Stomach (tissue), 4 donors: ENCODE results near the gene PCNX3.

ENCODE experiments used
- POLR2A ChIP-seq, 4 donors: fragments of 450-650 bp; IDR thresholded peaks; one replicate each; pipeline ENCODE4 v1.6.1; 2016; ENCODE audit warnings: antibody characterized with exemption in 4 of 4, control low read depth in 2 of 4, mild to moderate bottlenecking in 1 of 4, moderate library complexity in 1 of 4
- POLR2AphosphoS5 ChIP-seq, 3 donors: sonication (generic); formaldehyde crosslinking; IDR thresholded peaks; one replicate each; pipeline ENCODE4 v1.6.1; 2016; ENCODE audit warnings: antibody characterized with exemption in 3 of 3
- TF ChIP-seq, protein P1 (sequence below), 7 experiments: fragments of 450-650 bp in 4 of 7; fragments of 200-600 bp in 3 of 7; sonication (generic) in 3 of 7; IDR thresholded peaks; one replicate each; pipeline ENCODE4 v1.5.1; 2016 to 2019; ENCODE audit warnings: antibody characterized with exemption in 7 of 7, control low read depth in 2 of 7, mild to moderate bottlenecking in 1 of 7

DNA sequence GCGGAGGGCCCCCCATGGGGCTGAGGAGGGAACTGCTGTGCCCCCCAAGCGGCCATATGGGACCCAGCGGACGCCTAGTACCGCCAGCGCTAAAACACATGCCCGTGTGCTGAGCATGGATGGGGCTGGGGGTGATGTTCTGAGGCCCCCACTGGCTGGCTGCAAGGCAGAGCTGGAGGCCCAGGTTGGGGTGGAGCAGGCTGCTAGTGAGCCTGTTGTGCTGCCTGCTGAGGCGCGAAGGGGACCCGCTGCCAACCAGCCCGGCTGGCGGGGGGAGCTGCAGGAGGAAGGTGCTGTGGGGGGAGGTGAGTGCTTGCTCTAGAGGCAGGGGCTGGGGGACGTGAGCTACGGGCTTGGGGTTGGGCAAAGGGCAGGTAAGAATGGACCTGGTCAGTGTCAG is 3.2 kb downstream of the PCNX3 start:
- TF ChIP-seq POLR2A (IDR thresholded peaks at IDR 0.05) (no peak), POLR2AphosphoS5 (IDR thresholded peaks at IDR 0.05) (no peak)
- TF ChIP-seq, protein P1, sequence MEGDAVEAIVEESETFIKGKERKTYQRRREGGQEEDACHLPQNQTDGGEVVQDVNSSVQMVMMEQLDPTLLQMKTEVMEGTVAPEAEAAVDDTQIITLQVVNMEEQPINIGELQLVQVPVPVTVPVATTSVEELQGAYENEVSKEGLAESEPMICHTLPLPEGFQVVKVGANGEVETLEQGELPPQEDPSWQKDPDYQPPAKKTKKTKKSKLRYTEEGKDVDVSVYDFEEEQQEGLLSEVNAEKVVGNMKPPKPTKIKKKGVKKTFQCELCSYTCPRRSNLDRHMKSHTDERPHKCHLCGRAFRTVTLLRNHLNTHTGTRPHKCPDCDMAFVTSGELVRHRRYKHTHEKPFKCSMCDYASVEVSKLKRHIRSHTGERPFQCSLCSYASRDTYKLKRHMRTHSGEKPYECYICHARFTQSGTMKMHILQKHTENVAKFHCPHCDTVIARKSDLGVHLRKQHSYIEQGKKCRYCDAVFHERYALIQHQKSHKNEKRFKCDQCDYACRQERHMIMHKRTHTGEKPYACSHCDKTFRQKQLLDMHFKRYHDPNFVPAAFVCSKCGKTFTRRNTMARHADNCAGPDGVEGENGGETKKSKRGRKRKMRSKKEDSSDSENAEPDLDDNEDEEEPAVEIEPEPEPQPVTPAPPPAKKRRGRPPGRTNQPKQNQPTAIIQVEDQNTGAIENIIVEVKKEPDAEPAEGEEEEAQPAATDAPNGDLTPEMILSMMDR (IDR thresholded peaks at IDR 0.05), result no peak
